Mammary epithelial cell (primary cell): ENCODE measurements around the gene CHD9.

ENCODE experiments used
- CTCF ChIP-seq, 2 donors: IDR thresholded peaks in 1 of 2; conservative IDR thresholded peaks in 1 of 2; 2 replicates each; pipeline ENCODE4 v1.5.1; 2011 to 2012; ENCODE audit warnings: inconsistent platforms in 2 of 2, low read length in 2 of 2, mild to moderate bottlenecking in 2 of 2, control low read depth in 1 of 2, low read depth in 1 of 2; ENCODE audit not compliant: insufficient read depth in 1 of 2; ENCODE audit errors: extremely low read depth in 1 of 2
- EZH2 ChIP-seq: IDR thresholded peaks from 2 replicates; pipeline ENCODE4 v1.6.1; 2012; ENCODE audit warnings: low read length, inconsistent platforms, borderline replicate concordance

- no peak for TF ChIP-seq EZH2
- no peak for TF ChIP-seq CTCF (conservative IDR thresholded peaks at IDR 0.05 in 1 of 2, IDR thresholded peaks at IDR 0.05 in 1 of 2; ENCODE audit: extremely low read depth in 1 of 2, insufficient read depth in 1 of 2, low read depth in 1 of 2, low read length in 2 of 2)
These were observed 147.1 kb downstream of the CHD9 start for GRCh38 chr16:53201900-53202299.
